A673 (cell line): Measurements from ENCODE around the gene MAST4. TPM values are rescaled to one million over a fixed set of nuclear protein-coding genes. Genes with fewer than 3 reads are reported as not detected.

Experiments
- BruUV-seq: library from RNA; stranded (reverse); fragments of 400-500 nt; replicated peaks from 2 replicates; lab custom pipeline; 2021; lab: Mats Ljungman, UMichigan
- CTCF ChIA-PET: fragments of 300-600 bp; sonication (Branson Sonifier 250); formaldehyde crosslinking; loops from one replicate; lab custom pipeline; 2022; ENCODE audit warnings: antibody characterized with exemption; lab: Charles Lee
- POLR2A ChIA-PET: fragments of 300-600 bp; sonication (Branson Sonifier 250); formaldehyde crosslinking; loops from one replicate; lab custom pipeline; 2022; ENCODE audit warnings: antibody characterized with exemption; ENCODE audit not compliant: low non-redundant PET; lab: Charles Lee
- DNase-seq: peaks from one replicate; pipeline ENCODE4 v3.0.0-alpha.2; 2015; ENCODE audit warnings: low spot score
- H3K27ac ChIP-seq: fragments of 200-600 bp; sonication (generic); 2 replicates; pipeline ENCODE4 v1.5.1; 2016; ENCODE audit warnings: mixed run types, low read depth, mild to moderate bottlenecking, mixed read lengths, antibody characterized with exemption, low read length; ENCODE audit not compliant: poor library complexity, severe bottlenecking
- H3K27me3 ChIP-seq: fragments of 200-600 bp; sonication (generic); replicated peaks from 2 replicates; pipeline ENCODE4 v1.6.1; 2017; ENCODE audit warnings: mixed run types, low read depth, mild to moderate bottlenecking, mixed read lengths, antibody characterized with exemption, low read length; ENCODE audit not compliant: insufficient read depth, poor library complexity
- H3K36me3 ChIP-seq: fragments of 200-600 bp; sonication (generic); 2 replicates; pipeline ENCODE4 v1.6.1; 2016; ENCODE audit warnings: mixed run types, mild to moderate bottlenecking, mixed read lengths, antibody characterized with exemption, low read length; ENCODE audit not compliant: insufficient read depth, poor library complexity, severe bottlenecking
- H3K4me1 ChIP-seq: fragments of 200-600 bp; sonication (generic); 2 replicates; pipeline ENCODE4 v1.6.1; 2017; ENCODE audit warnings: mixed run types, mild to moderate bottlenecking, mixed read lengths, antibody characterized with exemption, low read length; ENCODE audit not compliant: insufficient read depth, poor library complexity, severe bottlenecking
- H3K4me3 ChIP-seq: fragments of 200-600 bp; sonication (generic); 2 replicates; pipeline ENCODE4 v1.5.1; 2016; ENCODE audit warnings: low read depth, mixed run types, mild to moderate bottlenecking, mixed read lengths, low read length; ENCODE audit not compliant: poor library complexity, severe bottlenecking
- H3K9me3 ChIP-seq: fragments of 200-600 bp; sonication (generic); 2 replicates; pipeline ENCODE4 v1.6.1; 2016; ENCODE audit warnings: mixed run types, low read depth, mild to moderate bottlenecking, mixed read lengths, antibody characterized with exemption, low read length; ENCODE audit not compliant: poor library complexity, severe bottlenecking
- EZH2 ChIP-seq: fragments of 200-600 bp; sonication (generic); IDR thresholded peaks from 2 replicates; pipeline ENCODE4 v1.6.1; 2017; ENCODE audit warnings: borderline replicate concordance, low read depth, mild to moderate bottlenecking, mixed read lengths, antibody characterized with exemption, low read length; ENCODE audit not compliant: poor library complexity, severe bottlenecking
- intact Hi-C: fragments of 100-400 bp; cut with micrococcal nuclease; formaldehyde crosslinking; loops from one replicate; pipeline ENCODE4 v1.10.0; 2022; ENCODE audit not compliant: unreplicated experiment
- total RNA-seq: library from RNA; stranded (reverse); gene quantifications from 2 replicates; pipeline ENCODE4 v1.2.3, GENCODE V29; 2021
- TF ChIP-seq, protein P1 (sequence below): fragments of 300-800, 200-600 bp; sonication (generic); conservative IDR thresholded peaks from 2 replicates; pipeline ENCODE4 v1.5.1; 2017; ENCODE audit warnings: low read depth, mild to moderate bottlenecking, antibody characterized with exemption, low read length, moderate library complexity, mixed read lengths

The MAST4 gene
- total RNA-seq, 1 experiment from 2014 or later: 4.5 TPM

DNA sequence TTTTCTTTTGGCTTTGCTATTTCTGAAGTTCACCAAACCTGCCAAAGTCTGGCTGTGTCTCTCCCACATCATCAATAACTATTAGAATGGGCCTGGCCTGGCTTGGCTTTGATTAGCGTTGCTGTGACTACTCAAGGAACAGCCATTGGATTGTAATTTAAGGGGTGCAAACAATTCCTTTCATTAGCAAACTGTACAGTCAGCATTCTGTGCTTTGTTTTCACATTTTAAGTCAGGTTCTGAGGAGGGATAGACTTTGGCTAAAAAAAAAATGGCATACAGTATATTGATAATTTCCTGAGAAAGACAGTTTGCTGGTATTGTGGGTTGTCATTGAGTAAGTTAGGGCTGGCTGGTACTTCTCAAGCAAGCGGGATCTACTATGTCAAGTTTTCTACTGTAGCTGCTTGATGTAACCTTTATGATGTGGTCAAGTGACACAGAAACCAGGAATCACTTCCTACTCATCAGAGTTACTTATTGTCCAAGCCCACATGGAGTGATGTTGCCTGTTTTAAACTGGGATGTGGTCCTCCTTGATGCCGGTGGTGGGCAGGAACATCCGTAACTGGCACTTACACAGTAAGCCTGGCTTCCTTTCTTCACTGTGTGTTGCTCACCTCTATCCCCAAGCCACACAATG is 439.0 kb downstream of the MAST4 start:
- Histone ChIP-seq H3K27me3 (no peaks in the 10 kb centered on the region), H3K36me3 (no peaks in the 10 kb centered on the region), H3K27ac (no peak overlapping the region), H3K4me3 (no peak overlapping the region), H3K4me1 (no peaks in the 10 kb centered on the region), H3K9me3 (no peaks in the 10 kb centered on the region)
- intact Hi-C loops: no loop called here
- no peak for TF ChIP-seq EZH2
- TF ChIP-seq, protein P1, sequence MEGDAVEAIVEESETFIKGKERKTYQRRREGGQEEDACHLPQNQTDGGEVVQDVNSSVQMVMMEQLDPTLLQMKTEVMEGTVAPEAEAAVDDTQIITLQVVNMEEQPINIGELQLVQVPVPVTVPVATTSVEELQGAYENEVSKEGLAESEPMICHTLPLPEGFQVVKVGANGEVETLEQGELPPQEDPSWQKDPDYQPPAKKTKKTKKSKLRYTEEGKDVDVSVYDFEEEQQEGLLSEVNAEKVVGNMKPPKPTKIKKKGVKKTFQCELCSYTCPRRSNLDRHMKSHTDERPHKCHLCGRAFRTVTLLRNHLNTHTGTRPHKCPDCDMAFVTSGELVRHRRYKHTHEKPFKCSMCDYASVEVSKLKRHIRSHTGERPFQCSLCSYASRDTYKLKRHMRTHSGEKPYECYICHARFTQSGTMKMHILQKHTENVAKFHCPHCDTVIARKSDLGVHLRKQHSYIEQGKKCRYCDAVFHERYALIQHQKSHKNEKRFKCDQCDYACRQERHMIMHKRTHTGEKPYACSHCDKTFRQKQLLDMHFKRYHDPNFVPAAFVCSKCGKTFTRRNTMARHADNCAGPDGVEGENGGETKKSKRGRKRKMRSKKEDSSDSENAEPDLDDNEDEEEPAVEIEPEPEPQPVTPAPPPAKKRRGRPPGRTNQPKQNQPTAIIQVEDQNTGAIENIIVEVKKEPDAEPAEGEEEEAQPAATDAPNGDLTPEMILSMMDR: no peak
- DNase-seq: no peak
- no TSS peak for BruUV-seq
- CTCF ChIA-PET: no interaction called here
- POLR2A ChIA-PET: no interaction called here

DNA sequence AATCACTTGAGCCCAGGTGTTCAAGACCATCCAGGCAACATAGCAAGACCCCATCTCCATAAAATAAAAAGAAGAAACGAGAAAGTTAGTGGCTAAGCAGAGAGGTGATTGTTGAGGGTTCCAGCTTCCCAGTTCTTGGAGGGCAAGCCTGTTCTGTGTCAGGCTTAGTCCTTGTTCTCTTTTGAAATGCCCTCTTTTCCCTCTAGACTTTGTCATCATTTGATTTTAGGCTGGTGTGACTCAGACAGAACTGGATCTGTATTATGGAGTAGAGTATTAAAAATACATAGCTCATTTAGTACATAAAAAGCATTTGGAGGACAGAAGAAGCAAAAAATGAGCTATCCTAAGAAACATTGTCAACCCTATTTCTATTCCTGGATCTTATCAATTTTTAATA is 441.0 kb downstream of the MAST4 start:
- no TSS peak for BruUV-seq
- ChIA-PET CTCF (no interaction called here), POLR2A (no interaction called here)
- Histone ChIP-seq H3K36me3 (no peaks in the 10 kb centered on the region), H3K27me3 (no peaks in the 10 kb centered on the region), H3K27ac (no peak overlapping the region), H3K4me1 (no peaks in the 10 kb centered on the region), H3K4me3 (no peak overlapping the region), H3K9me3 (no peaks in the 10 kb centered on the region)
- intact Hi-C loops: no loop called here
- no peak for TF ChIP-seq EZH2
- TF ChIP-seq, protein P1: no peak
- DNase-seq: no peak

DNA sequence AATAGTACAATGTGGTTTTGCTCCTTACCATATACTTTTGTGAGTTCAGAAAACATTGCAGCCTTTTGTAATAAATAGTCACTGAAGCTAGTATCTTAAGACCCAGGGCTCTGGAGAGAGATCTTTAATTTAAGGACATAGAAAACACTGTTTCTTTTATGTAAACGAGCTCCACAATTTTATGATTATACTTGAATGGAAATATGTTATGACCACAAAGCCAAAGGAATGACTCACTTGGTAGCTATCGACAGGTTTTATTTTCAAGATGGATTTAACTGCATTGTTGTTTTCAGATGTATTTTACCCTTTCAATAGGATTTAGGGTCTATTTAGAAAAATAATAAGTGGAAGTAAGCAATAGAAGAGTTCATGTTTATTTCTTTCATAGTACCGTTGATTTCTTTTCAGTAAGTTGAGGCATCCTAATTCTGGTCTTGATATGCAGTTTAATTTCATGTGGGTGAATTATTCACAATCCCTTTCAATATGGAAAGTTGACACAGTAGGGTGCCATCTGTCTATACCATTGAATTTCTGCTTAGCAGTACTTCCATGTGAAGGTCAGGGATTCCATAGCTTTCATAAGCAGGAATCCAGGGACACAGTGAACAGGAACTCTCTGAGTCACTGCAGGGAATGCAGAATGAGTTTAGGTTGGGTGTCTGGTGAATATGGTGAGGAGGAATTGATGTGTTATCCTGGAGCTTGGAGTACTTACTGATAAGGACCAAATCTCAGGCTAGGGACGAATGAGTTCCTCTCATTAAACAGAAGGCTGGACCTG is 442.8 kb downstream of the MAST4 start:
- ChIA-PET POLR2A (no interaction called here), CTCF (no interaction called here)
- intact Hi-C loops: no loop called here
- H3K4me1 ChIP-seq: no peaks in the 10 kb centered on the region
- no peak for DNase-seq
- no TSS peak for BruUV-seq
- no peak overlapping the region for H3K4me3 ChIP-seq
- no peak overlapping the region for H3K27ac ChIP-seq
- no peak for TF ChIP-seq EZH2
- TF ChIP-seq, protein P1: no peak
- no peaks in the 10 kb centered on the region for H3K36me3 ChIP-seq
- H3K9me3 ChIP-seq: no peaks in the 10 kb centered on the region
- H3K27me3 ChIP-seq: no peaks in the 10 kb centered on the region
